Hypothalamus (tissue), 51 donors: Measurements from ENCODE around the gene ROBO1.

ENCODE experiments used
- DNase-seq, 51 donors: peaks; one replicate each; lab custom pipeline; 2025; lab: John Stamatoyannopoulos, UW

ROBO1 gene

DNA sequence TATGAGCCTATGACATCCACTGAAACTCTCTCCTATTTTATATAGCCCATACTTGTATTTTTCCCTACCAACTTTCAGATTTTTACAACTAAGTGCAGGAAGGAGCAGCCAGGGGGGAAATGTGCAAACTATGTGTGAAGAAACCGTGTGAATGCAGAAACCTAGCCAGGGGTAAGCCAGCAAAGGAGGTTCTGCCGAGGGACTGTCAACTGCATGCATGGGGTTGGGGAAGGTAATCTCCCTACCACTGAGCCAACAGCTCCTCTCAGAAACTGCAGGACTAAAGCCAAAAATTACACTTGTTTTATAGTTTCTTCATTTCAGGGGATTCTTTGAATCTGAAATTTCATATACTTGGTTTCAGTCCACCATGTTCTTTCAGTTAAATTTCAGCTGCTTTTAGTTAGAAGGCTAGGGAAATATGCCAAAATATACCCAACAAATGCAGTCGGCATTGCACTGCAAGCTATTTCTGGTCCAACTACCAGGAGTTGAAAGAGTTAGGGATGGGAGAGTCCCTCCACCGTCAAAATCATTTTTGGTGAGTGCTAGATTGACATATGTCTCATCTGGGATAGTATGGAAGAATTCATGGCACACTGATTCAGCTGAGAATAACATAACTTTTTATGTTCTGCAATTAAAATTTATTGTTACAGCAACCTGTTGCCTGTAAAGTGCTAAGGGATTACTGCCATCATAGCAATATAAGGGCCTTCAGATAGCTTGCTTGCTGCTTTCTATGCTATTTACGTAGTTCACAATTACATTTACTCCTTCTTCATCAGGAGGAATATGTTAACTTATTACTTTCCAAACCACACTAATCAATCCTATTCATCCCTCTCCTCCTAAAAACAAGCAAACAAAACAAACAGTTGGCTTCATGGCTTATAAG lies 904.2 kb downstream of the ROBO1 start:
- DNase-seq = no peak

DNA sequence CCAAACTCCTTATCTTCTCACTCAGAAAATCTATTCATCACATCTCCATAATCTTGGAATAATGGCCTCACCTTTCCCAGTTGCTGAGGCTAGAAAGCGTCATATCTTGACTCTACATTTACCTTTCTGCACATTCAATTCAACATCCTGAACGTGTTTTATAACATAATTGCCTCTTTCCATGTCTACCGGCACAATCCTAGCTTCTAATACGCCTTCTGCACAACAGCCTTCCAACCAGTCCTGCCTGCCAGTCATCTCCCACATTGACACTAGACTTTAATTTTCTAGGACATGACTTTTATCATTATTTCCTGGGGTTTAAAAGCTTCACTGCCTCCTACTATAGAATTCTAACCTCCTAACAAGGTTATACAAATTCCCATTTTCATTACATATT lies 906.6 kb downstream of the ROBO1 start:
- DNase-seq = no peak

DNA sequence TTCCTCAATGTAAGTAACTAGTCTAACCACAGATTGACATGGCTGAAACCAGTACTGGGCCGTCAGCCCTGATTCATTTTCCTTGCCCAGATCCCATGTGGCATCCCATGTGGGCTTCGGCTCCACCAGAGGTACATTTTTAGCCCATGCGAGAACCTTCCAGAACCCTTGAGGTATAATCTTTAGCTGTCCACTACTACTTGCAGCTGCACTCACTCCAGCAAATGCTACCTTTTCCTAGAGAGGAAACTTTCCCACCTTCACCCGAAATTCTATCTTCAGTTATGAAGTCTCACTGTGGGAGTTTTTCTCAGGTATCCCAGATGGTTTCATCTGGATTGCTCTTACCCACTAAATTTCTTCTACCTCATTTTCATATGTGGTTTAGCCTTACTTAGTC lies 907.2 kb downstream of the ROBO1 start:
- DNase-seq = no peak

DNA sequence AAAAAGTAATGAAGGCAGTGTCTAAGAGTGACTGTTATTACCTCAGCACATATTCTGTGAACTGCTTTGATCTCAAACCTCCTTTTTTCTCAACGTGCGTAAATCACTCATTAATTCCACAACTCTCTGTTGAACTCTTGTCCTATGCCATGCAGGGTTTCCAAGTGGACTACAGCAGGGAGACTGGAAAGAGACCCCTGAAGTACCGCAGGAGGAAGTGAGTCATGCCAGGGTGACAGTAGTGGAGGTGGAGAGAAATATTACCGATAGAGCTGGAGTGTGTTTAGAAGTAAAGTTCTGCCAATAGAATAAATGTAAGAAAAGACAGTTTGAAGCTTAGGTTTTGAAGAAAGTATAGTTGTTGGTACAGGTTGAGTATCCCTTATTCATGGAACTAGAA lies 908.9 kb downstream of the ROBO1 start:
- no peak for DNase-seq

DNA sequence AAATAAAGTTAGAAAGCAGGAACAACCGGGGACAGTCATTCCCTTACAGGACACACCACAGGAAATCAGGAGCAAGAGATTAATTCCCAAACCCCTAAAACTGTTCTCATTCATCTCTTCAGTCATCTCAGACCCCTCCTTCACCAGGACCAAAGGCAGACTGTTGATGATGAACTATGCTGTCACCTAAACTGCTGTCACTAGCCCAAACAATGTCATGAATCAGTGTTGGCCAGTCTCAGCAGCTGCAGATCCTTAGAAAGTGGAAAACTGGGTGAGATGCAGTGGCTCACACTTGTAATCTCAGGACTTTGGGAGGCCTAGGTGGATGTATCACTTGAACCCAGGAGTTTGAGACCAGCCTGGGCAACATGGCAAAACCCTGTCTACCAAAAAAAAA lies 909.6 kb downstream of the ROBO1 start:
- no peak for DNase-seq

DNA sequence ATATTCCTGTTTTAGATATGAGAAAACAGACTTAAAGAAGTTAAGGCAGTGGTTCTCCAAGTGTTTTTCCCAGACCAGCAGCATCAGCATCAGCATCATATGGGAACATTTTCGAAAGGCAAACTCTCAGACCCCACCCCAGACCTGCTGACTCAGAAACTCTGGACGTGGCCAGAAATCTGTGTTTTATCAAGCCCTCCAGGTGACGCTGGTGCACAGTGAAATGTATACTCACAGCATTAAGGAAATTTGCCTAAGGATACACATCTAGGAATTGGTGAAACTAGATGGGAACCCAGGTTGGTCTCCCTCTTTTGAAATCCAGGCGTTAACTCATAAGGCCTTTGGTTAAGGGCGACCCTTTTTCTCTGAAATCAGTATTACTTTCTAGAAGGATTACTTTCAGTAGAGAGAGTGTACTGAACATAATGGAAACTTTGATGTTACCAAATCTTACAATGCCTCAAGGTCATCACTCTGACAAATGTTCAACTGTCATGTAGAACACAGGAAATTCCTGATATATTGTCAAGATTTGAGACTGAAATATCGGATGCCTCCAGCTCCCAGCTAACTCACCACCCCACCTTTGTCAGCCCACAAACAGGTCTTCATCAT lies 910.2 kb downstream of the ROBO1 start:
- no peak for DNase-seq

DNA sequence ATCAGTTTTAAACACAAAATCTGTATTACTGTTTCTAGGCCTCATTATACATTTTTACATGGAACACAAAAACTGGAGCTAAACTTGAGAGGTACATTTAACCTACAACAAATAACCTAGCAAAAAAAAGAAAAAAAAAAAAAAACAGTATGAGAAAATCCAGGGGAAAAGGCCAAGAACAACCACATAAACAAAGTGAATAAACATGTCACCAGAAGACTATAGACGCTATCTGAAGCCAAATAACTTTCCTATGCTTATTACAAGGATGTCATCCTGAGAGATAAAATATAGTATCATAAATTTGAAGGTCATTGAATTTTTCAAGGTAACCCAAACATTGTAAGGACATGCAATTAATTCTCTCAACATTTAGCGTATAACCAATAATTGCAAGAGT lies 911.6 kb downstream of the ROBO1 start:
- DNase-seq = no peak

DNA sequence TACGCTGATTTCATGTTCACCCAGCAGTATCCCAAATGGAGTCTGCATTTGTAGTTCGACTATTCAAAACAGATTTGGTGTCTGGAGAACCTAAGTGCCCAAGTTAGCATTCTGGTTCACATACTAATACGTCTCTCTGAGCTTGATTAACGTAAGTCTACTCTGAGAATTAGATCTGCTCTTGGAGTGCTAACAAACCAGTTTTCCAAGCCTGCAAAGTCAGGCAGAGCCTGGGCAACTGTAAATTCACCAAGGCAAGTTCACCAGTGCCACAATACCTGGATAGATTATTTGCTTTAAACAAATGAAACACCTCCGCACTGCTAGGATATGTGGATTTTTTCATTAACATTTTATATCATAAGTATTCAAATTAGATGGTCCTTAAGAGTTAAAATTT lies 912.6 kb downstream of the ROBO1 start:
- no peak for DNase-seq

DNA sequence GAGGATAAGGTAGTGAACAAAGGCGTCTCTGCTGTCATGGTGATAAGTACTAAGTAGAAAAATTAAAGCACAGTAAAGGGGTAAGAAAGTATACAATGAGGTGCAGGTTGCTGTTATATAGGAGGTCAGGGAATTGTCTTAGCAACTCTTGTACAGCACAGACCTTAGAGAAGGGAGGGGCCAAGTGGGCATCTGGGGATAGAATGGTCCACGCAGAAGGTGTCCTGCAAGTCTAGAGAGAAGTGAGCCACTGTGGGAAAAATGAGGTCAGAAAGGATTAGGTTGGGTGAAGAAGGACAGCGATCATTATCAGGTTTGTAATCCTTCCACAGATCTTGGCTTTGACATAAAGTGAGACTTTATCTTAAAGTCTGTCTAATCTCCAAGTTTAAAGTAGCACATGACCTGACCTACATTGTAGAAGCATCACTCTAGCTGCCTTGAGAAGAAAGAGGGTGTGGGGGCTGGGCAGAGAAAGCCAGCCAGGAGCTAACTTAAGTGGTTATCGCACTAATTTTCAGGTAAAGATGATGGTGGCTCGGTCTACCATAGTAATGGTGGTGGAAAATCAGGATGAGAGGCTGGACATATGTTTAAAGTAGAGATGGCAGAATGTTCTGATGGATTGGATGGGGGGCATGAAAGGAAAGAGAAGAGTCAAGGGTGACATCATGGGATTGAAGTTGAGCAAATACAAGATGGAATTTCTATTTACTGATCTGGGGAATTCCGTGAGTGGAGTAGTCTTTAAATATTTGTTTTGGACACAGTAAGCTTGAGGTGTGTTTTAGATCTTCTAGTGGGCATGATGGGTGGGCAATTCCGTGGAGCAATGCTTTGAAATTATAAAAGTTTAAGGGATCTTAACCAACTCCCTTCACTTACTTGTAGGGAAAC lies 919.2 kb downstream of the ROBO1 start:
- DNase-seq = no peak

DNA sequence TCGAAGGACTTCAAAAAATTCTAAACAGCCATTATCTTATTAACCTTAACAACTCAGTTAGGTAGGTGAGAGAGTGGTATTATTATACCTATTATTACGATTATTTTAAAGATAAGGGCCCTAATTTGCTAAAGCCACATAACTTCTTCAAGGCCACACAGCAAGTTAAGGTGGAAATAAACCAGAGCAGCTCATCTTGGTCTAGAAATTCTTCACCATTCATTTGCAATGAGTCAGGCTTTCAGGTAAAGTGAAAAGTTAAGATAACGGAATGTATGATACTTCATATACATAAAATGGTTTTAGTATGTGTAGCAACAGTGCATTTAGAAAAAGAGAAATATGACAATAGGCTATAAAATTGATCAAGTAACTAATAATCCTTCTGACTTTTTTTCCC lies 920.2 kb downstream of the ROBO1 start:
- no peak for DNase-seq

DNA sequence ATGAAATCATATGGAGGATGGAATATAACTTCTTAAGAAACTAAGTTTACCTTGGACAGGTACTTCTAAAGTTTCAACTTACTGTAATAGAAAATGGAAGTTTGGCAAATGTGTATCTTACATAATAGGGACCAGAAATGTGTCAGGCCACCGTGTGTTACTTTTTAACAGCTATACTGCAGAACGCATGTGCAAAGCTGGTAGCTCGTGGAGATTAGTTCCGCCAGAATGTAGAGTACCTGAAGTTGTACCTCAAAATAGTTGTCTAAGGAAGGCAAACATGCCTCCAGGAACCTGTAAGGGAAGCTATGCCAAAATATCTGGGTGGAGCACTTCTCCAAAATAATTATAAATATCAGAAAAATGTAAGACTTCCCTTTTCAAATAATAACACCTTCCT lies 920.6 kb downstream of the ROBO1 start:
- no peak for DNase-seq

DNA sequence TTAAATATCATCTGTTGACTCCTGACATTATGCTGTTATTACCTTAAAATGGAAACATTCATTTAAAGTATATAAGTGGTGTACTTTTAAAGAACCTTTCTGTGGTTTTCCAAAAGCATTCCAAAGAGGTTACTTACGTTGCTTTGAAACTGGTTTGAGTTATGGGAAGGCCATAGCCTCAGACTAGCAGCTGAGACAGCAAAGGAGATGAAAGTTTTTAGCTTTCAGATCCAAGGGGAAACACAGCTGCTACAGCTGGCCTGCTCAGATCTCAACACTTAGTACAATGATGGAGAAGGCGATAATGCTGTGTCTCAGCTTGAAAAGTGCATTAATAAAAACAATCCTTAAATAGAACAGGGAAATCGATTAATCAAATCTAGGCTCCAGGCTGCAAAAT lies 921.1 kb downstream of the ROBO1 start:
- no peak for DNase-seq

DNA sequence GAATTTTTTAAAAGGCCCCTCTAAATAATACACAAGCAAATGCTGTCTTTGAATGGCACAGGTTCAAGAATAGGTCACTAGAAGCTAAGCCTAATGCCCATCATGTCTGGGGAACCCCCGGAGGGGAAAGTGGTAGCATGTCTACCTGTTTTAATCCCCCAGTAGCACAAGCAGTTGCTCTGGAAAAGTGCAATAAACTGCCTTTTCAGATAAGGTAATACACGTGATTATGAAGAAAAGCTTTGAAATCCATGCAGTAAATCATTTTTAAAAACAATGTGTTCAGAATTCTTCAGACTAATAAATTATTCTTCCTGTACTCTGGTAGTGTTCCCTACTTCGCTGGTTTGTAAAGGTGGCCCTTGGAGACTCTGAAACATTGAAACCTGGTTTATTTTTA lies 922.2 kb downstream of the ROBO1 start:
- no peak for DNase-seq

DNA sequence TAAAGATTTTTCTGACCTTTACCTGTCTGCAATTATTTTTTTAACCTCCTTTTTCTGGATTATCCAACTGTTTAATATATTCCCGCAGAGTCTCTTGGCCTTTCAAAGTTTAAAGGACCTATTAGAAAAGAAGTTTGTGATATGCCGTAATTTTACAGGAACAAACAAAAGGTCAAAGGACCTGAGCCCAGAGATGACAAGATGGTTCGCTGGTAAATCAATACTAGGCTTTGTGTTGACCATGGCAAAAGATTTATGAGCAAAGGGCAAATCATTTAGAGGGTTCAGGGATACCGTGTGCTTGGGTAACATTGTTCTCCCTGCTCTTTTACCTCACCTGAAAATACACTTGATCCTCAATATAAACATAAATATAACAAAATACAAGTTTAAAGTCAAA lies 923.5 kb downstream of the ROBO1 start:
- no peak for DNase-seq

DNA sequence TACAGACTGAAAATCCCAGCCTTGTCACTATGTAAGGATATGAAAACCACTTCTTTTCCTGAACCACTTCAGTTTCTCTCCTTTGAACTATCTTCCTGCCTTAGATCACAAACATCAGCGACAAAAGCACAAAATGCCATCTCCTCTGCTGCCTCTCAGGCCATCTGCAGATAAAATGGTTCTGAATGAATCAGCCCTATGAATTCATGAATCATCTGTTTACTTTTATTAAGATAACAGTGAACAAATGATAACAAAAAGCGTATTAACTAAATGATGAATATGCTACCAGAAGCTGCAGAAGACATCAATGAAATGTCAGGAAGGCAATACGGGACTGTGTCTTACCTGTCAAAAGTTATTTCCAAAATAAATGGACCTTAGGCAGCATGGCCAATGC lies 928.1 kb downstream of the ROBO1 start:
- DNase-seq = no peak

DNA sequence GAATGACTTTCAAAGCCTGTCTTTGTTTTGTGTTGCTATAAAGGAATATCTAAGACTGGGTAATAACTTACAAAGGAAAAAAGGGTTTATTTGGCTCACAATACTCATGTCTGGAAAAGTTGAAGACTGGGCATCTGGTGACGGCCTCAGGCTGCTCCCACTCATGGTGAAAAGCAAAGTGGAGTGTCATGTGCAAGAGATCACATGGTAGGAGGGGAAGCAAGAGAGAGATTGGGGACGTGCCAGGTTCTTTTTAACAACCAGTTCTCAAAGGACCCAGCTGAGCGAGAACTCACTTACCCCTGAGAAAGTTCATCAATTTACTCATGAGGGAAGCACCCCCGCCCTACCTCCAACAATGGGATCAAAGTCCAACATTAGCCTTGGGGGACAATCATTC lies 929.4 kb downstream of the ROBO1 start:
- no peak for DNase-seq

DNA sequence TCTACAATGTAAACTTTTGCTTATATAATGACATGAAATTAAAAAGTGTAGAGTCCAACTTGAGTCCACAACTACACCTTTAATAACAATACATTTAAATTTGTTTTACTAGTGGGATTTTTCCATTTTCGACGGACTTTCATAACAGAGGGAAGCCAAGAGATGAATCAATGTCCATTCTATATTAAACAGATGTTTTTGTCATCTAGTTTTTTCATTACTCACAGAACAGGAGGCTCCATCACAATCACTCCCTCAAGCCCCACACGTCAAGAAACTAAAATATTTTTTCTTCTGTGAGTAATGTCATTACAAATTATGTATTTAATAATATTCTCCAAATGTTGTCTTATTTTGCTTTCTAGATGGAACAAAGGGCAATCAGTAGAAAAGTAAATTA lies 932.9 kb downstream of the ROBO1 start:
- DNase-seq = no peak

DNA sequence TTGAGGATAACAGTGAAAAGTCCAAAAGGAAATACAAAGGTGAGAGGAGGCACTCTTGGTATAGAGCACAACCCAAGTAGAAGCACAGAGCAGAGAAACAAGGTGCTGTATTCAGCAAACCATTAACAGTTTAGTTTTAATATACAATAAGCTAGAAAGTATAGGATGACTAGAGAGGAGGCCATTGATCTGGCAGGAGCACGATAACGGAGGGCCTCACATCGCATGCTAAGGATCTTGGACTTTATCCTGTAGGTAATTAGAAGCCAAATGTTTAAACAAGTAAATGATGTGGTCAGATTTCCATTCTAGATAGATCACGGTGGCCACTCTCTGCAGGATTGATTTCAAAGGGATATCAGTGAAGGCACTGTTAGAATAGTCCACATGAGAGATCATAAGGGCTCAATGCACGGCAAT lies 935.0 kb downstream of the ROBO1 start:
- no peak for DNase-seq

DNA sequence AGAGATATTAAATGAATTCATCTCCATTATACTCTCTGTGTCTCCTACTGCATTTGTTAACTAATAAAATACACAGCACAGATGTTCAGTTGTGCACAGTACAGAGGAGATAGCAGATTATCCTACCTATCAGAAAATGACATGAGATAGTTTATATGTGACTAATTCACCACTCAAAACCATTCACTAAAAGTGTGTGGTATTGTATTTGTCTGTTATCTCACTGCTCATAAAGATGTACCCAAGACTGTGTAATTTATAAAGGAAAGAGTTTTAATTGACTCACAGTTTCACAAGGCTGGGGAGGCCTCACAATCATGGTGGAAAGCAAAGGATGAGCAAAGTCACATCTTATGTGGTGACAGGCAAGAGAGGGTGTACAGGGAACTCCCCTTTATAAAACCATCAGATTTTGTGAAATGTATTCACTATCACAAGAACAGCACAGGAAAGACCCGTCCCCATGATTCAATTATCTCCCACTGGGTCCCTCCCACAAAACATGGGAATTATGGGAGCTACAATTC lies 936.3 kb downstream of the ROBO1 start:
- DNase-seq = no peak

DNA sequence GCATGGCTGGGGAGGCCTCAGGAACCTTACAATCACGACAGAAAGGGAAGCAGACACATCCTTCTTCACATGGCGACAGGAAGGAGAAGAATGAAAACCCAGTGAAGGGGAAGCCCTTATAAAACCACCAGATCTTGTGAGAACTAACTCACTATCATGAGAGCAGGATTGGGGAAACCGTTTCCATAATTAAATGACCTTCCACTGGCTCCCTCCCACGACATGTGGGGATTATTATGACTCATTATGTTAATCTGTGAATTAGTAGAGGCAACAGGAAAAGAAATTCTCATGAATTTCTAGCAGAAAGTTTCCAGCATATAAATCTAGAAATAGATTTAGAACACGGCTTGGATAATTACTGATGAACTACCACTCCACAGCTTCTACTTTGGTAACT lies 937.3 kb downstream of the ROBO1 start:
- no peak for DNase-seq

DNA sequence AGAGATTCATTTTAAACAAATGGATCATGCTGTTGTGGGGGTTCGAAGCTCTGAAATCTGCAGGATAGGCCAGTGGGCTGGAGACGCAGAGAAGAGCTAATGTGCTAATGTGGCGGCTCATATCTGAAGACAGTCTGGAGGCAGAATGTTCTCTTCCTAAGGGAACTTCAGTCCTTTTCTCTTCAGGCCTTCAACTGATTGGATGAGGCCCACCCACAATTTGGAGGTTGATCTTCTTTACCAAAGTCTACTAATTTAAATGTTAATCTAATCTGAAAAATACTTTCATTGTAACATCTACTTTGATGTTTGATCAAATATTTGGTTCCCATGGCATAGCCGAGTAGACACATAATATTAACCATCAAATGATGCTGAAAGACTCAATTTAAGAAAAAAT lies 940.2 kb downstream of the ROBO1 start:
- DNase-seq = no peak
